NOMO-1 treated with DMSO at 0.1 percent for 48 hours (cell line): ENCODE results near the gene MANSC4.
"Not testable (repeated sequence)": the region's sequence is repeated elsewhere in the genome, so short reads cannot be mapped to it uniquely, and the experiment has no call there.

Experiments
- DNase-seq: peaks from one replicate; lab custom pipeline; 2025; ENCODE audit not compliant: unreplicated experiment; lab: John Stamatoyannopoulos, UW

Gene MANSC4

GRCh38 chr12:27756670-27757195 is 23.3 kb downstream of the MANSC4 start:
- DNase-seq, result no peak

- DNase-seq, result no peak
These were observed 25.2 kb downstream of the MANSC4 start for GRCh38 chr12:27754795-27755194.

DNA sequence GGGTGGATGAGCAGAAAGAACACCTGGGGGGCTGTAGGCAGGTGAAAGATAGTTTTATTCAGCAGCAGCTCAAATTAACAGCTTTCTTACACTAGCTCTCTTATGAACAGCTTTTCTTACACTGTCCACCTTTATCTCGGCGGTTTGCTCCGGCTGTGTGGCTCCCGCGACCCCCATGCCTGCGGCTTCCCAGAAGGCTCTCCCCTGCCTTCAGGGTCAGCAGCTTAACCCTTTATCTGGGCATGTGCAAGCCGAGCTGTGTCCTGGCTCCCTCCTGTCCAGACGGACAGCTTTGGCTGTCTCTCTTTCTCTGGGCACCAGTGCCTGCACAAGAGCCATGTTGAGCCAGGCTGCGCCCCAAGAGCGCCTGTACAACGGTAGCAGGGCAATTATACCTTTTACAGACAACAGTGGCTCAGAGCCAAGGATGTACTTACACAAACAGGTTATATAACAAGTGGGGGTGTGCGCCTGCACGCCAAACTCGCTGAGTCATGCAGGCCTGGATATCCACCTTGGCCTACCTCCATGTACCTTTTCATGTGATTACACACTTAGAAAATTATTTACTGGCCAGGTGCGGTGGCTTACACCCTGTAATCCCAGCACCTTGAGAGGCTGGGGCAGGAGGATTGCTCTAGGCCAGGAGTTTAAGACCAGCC is 28.5 kb downstream of the MANSC4 start:
- no peak for DNase-seq

GRCh38 chr12:27747111-27747820 is 32.8 kb downstream of the MANSC4 start:
- DNase-seq, result no peak

DNA sequence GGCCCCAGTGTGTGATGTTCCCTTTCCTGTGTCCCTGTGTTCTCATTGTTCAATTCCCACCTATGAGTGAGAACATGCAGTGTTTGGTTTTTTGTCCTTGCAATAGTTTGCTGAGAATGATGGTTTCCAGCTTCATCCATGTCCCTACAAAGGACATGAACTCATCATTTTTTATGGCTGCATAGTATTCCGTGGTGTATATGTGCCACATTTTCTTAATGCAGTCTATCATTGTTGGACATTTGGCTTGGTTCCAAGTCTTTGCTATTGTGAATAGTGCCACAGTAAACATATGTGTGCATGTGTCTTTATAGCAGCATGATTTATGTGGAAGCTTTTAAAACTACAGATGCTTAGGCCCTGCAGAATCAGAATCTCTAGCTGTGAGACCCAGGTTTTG is 34.3 kb downstream of the MANSC4 start:
- not testable (repeated sequence) for DNase-seq

GRCh38 chr12:27743601-27744000 is 36.4 kb downstream of the MANSC4 start:
- DNase-seq, result no peak

GRCh38 chr12:27734321-27734720 is 45.7 kb downstream of the MANSC4 start:
- not testable (repeated sequence) for DNase-seq

GRCh38 chr12:27733791-27734190 is 46.2 kb downstream of the MANSC4 start:
- no peak for DNase-seq

- peak; percentile 46 for DNase-seq
These were observed 46.9 kb downstream of the MANSC4 start for GRCh38 chr12:27733052-27733656.

DNA sequence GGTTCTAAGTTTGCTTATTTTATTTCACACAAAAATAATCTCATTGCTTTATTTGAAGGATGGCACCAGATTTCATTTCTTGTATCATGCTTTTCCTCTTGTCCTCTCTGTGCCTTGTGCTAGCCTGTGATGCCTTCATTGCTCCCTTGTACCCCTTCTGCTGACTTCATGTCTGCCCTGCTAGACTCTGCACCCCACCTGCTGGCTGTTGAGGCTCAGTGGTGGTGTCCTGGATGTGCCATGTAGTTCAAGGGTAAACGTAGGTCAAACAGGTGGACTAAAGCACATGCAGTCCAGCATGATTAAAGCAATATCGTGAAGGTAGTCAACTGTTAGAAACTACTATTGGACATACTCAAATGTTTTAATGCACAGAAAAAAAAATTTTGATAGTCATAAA is 47.8 kb downstream of the MANSC4 start:
- no peak for DNase-seq

DNA sequence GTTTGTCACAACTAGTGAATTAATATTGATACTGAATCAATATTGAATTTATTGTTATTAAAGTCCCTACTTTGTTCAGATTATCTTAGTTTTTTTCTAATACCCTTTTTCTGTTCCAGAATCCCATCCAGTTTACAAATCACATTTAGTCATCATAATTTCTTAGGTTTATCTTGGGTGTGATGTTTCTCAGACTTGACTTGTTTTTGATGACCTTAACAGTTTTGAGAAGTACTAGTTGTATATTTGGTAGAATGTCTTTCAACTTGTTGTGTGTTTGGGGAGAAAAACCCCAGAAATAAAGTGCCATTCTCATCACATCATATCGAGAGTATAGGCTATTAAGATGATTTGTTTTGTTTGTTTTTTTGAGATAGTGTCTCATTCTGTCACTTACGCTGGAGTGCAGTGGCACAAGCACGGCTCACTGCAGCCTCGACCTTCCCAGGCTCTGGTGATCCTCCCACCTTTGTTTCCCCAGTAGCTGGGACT is 49.9 kb downstream of the MANSC4 start:
- DNase-seq, result no peak

DNA sequence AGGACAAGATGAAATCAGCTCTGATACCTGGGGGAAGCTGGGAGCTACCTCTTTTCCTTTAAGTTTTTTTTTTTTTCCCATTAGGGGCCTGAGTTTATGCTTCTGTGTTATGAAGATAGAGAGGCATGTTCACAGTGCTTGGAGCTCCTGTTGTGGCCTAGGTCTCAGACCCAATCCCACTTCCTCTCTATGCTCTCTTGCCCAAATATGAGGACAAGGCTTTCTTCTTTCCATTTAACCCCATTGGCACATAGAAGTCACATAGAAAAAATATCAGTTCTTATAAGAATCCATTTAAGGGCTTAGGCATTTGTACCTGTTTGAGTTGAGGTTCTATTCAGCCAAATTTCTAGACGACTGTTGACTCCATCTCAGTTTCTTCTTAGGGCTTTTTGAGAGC is 56.8 kb downstream of the MANSC4 start:
- no peak for DNase-seq
